HG03045 (cell line): ENCODE measurements around the gene MFNG.
"Not testable (repeated sequence)": the region's sequence is repeated elsewhere in the genome, so short reads cannot be mapped to it uniquely, and the experiment has no call there.

Experiments used
- ATAC-seq: cut with Tn5 transposase; IDR thresholded peaks from one replicate; pipeline ENCODE4 v1.9.1; 2021; ENCODE audit warnings: mild to moderate bottlenecking, moderate library complexity; ENCODE audit not compliant: unreplicated experiment

The MFNG gene

GRCh38 chr22:37486224-37486845 is at the start of gene MFNG:
Gene MFNG (minus strand): TSS chr22:37486384. CDS start chr22:37486177, 207 bp downstream.
- ATAC-seq: peak; percentile 65

GRCh38 chr22:37535159-37535558 is 49.0 kb upstream of the MFNG start:
- ATAC-seq: no peak

GRCh38 chr22:37534445-37534844 is 48.3 kb upstream of the MFNG start:
- ATAC-seq: no peak

- no peak for ATAC-seq
Measured at GRCh38 chr22:37533995-37534394, 47.8 kb upstream of the MFNG start.

- ATAC-seq: no peak
Measured at GRCh38 chr22:37529652-37530345, 43.6 kb upstream of the MFNG start.

GRCh38 chr22:37527952-37528351 is 41.8 kb upstream of the MFNG start:
- ATAC-seq: not testable (repeated sequence)

GRCh38 chr22:37527081-37527752 is 41.0 kb upstream of the MFNG start:
- ATAC-seq: not testable (repeated sequence)

- no peak for ATAC-seq
Measured at GRCh38 chr22:37526376-37526775, 40.2 kb upstream of the MFNG start.

GRCh38 chr22:37525746-37526350 is 39.7 kb upstream of the MFNG start:
- ATAC-seq: no peak

- no peak for ATAC-seq
Measured at GRCh38 chr22:37525073-37525745, 39.0 kb upstream of the MFNG start.

GRCh38 chr22:37522482-37522881 is 36.3 kb upstream of the MFNG start:
- ATAC-seq: no peak

- no peak for ATAC-seq
Measured at GRCh38 chr22:37521236-37521739, 35.1 kb upstream of the MFNG start.

GRCh38 chr22:37520776-37521191 is 34.6 kb upstream of the MFNG start:
- no peak for ATAC-seq

GRCh38 chr22:37519268-37520195 is 33.3 kb upstream of the MFNG start, which contains the start of gene CARD10:
Gene CARD10 (minus strand): TSS chr22:37519415. CDS start chr22:37519200, 215 bp downstream.
- no peak for ATAC-seq

GRCh38 chr22:37518509-37519267 is 32.5 kb upstream of the MFNG start:
- ATAC-seq: no peak

GRCh38 chr22:37517826-37518450 is 31.8 kb upstream of the MFNG start:
- ATAC-seq: no peak

GRCh38 chr22:37516456-37516855 is 30.3 kb upstream of the MFNG start:
- ATAC-seq: no peak

GRCh38 chr22:37515901-37516300 is 29.7 kb upstream of the MFNG start:
- ATAC-seq: no peak
